Hepatocyte (in vitro differentiated cells): ENCODE results near the gene TMEM165. TPM values are rescaled to one million over a fixed set of nuclear protein-coding genes. Genes with fewer than 3 reads are reported as not detected.

ENCODE experiments used
- DNase-seq: peaks from one replicate; pipeline ENCODE4 v3.0.0-alpha.2; 2016; ENCODE audit warnings: low spot score
- H2AFZ ChIP-seq: fragments of 200-600 bp; sonication (generic); 2 replicates; pipeline ENCODE4 v1.6.0; 2016; ENCODE audit warnings: antibody characterized with exemption, mild to moderate bottlenecking
- H3K27ac ChIP-seq: fragments of 200-600 bp; sonication (generic); 2 replicates; pipeline ENCODE4 v1.5.1; 2016; ENCODE audit warnings: mild to moderate bottlenecking
- H3K27me3 ChIP-seq: fragments of 200-600 bp; sonication (generic); 2 replicates; pipeline ENCODE4 v1.6.1; 2016
- H3K36me3 ChIP-seq: fragments of 200-600 bp; sonication (generic); replicated peaks from 2 replicates; pipeline ENCODE4 v1.5.1; 2016; ENCODE audit warnings: low read depth; ENCODE audit not compliant: insufficient read depth
- H3K4me1 ChIP-seq: fragments of 200-600 bp; sonication (generic); 2 replicates; pipeline ENCODE4 v1.5.1; 2016; ENCODE audit warnings: mild to moderate bottlenecking, moderate library complexity; ENCODE audit not compliant: insufficient read depth
- H3K4me2 ChIP-seq: fragments of 200-600 bp; sonication (generic); 2 replicates; pipeline ENCODE4 v1.6.0; 2016
- H3K4me3 ChIP-seq: fragments of 200-600 bp; sonication (generic); 2 replicates; pipeline ENCODE4 v1.5.1; 2016; ENCODE audit warnings: mild to moderate bottlenecking
- H3K79me2 ChIP-seq: fragments of 200-600 bp; sonication (generic); 2 replicates; pipeline ENCODE4 v1.6.0; 2017; ENCODE audit warnings: mild to moderate bottlenecking
- H3K9me2 ChIP-seq: fragments of 200-600 bp; sonication (generic); replicated peaks from 2 replicates; pipeline ENCODE4 v1.6.0; 2017; ENCODE audit warnings: mild to moderate bottlenecking; ENCODE audit not compliant: insufficient read depth
- H3K9me3 ChIP-seq: fragments of 200-600 bp; sonication (generic); 2 replicates; pipeline ENCODE4 v1.5.1; 2016; ENCODE audit warnings: low read depth, mild to moderate bottlenecking
- H4K20me1 ChIP-seq: fragments of 200-600 bp; sonication (generic); 2 replicates; pipeline ENCODE4 v1.6.0; 2016; ENCODE audit warnings: mild to moderate bottlenecking; ENCODE audit not compliant: insufficient read depth, poor library complexity, severe bottlenecking
- CTCF ChIP-seq: fragments of 200-600 bp; sonication (generic); IDR thresholded peaks from 2 replicates; pipeline ENCODE4 v1.5.1; 2016; ENCODE audit warnings: antibody characterized with exemption, mild to moderate bottlenecking; ENCODE audit not compliant: poor library complexity
- EZH2 ChIP-seq: fragments of 200-600 bp; sonication (generic); IDR thresholded peaks from 2 replicates; pipeline ENCODE4 v1.6.1; 2016; ENCODE audit warnings: antibody characterized with exemption, mild to moderate bottlenecking, borderline replicate concordance
- EZH2phosphoT487 ChIP-seq: fragments of 200-600 bp; sonication (generic); IDR thresholded peaks from one replicate; pipeline ENCODE4 v1.6.1; 2018; ENCODE audit warnings: antibody characterized with exemption, mild to moderate bottlenecking, low read depth, moderate library complexity; ENCODE audit not compliant: unreplicated experiment, severe bottlenecking
- WGBS: methylation state at CpG from one replicate; pipeline ENCODE4 v1.1.6; 2016; ENCODE audit warnings: low lambda C conversion rate; ENCODE audit errors: missing lambda C conversion rate; 5-methylcytosine and 5-hydroxymethylcytosine counted together
- polyA plus RNA-seq: library from polyadenylated mRNA; unstranded; fragments of >200 nt; fragmentation: Nextera tagmentation; extraction: Ambion mirVana; gene quantifications from 2 replicates; pipeline ENCODE4 v1.2.1, GENCODE V29; 2016
- total RNA-seq: library from RNA; depleted of rRNA; stranded (reverse); fragments of >200 nt; gene quantifications from 2 replicates; pipeline ENCODE4 v1.2.3, GENCODE V29; 2014

TMEM165 gene
- total and polyA plus RNA-seq, 2 experiments from 2014 or later = 152 to 160 TPM

GRCh38 chr4:55367084-55367722, 28.6 kb upstream of the TMEM165 start:
- 78% methylated on average over 6 of the region's 6 CpGs for WGBS
- Histone ChIP-seq H4K20me1 (no peaks in the 10 kb centered on the region), H3K9me2 (no peaks in the 10 kb centered on the region), H3K4me2 (peak overlapping the region; percentile 65), H3K4me1 (peaks cover 8% of the 10 kb centered on the region), H3K36me3 (no peaks in the 10 kb centered on the region), H3K27ac (peak overlapping the region; percentile 78), H3K79me2 (no peaks in the 10 kb centered on the region), H3K4me3 (no peak overlapping the region), H2AFZ (peak overlapping the region; percentile 27), H3K9me3 (no peaks in the 10 kb centered on the region), H3K27me3 (no peaks in the 10 kb centered on the region)
- no peak for TF ChIP-seq EZH2
- no peak for TF ChIP-seq EZH2phosphoT487
- no peak for TF ChIP-seq CTCF
- no peak for DNase-seq

GRCh38 chr4:55369968-55370367, 25.8 kb upstream of the TMEM165 start:
- no peaks in the 10 kb centered on the region for H3K9me2 ChIP-seq
- H3K79me2 ChIP-seq = no peaks in the 10 kb centered on the region
- H3K27me3 ChIP-seq = no peaks in the 10 kb centered on the region
- H3K4me2 ChIP-seq = no peak overlapping the region
- no peak overlapping the region for H3K4me3 ChIP-seq
- TF ChIP-seq EZH2phosphoT487 (no peak), CTCF (no peak), EZH2 (no peak)
- DNase-seq = no peak
- peaks cover 8% of the 10 kb centered on the region for H3K4me1 ChIP-seq
- H2AFZ ChIP-seq = no peak overlapping the region
- H3K9me3 ChIP-seq = no peaks in the 10 kb centered on the region
- no peaks in the 10 kb centered on the region for H4K20me1 ChIP-seq
- no peaks in the 10 kb centered on the region for H3K36me3 ChIP-seq
- H3K27ac ChIP-seq = no peak overlapping the region
- WGBS = 96% methylated on average over 2 of the region's 2 CpGs

GRCh38 chr4:55372259-55372658, 23.5 kb upstream of the TMEM165 start:
- WGBS = 91% methylated on average over 7 of the region's 7 CpGs
- Histone ChIP-seq H3K27ac (no peak overlapping the region), H2AFZ (no peak overlapping the region), H3K4me1 (peaks cover 6% of the 10 kb centered on the region), H3K27me3 (no peaks in the 10 kb centered on the region), H3K36me3 (no peaks in the 10 kb centered on the region), H3K79me2 (no peaks in the 10 kb centered on the region), H3K9me3 (no peaks in the 10 kb centered on the region), H3K4me2 (no peak overlapping the region), H3K4me3 (no peak overlapping the region), H3K9me2 (no peaks in the 10 kb centered on the region), H4K20me1 (no peaks in the 10 kb centered on the region)
- no peak for TF ChIP-seq EZH2phosphoT487
- TF ChIP-seq CTCF = no peak
- no peak for TF ChIP-seq EZH2
- no peak for DNase-seq

- TF ChIP-seq EZH2 (no peak), EZH2phosphoT487 (no peak), CTCF (no peak)
- 94% methylated on average over 1 of the region's 1 CpG for WGBS
- DNase-seq = no peak
These were observed 22.3 kb upstream of the TMEM165 start for GRCh38 chr4:55373461-55373860.

More at GRCh38 chr4:55373461-55373860, 22.3 kb upstream of the TMEM165 start:
- Histone ChIP-seq H3K9me3 (no peaks in the 10 kb centered on the region), H3K9me2 (no peaks in the 10 kb centered on the region), H4K20me1 (no peaks in the 10 kb centered on the region), H3K27ac (no peak overlapping the region), H2AFZ (no peak overlapping the region), H3K4me3 (no peak overlapping the region), H3K79me2 (no peaks in the 10 kb centered on the region), H3K36me3 (no peaks in the 10 kb centered on the region), H3K4me2 (no peak overlapping the region), H3K4me1 (no peaks in the 10 kb centered on the region), H3K27me3 (no peaks in the 10 kb centered on the region)
